ENCODE measurements around the gene FBF1. TPM values are rescaled to one million over a fixed set of nuclear protein-coding genes. Genes with fewer than 3 reads are reported as not detected.

The FBF1 gene
- total and polyA plus RNA-seq, 2 of the 8 experiments (the other 6 are each of a cell fraction or from before 2014, with no cell fraction given) = 8.1 to 13.1 TPM

- TF ChIP-seq, protein P1, sequence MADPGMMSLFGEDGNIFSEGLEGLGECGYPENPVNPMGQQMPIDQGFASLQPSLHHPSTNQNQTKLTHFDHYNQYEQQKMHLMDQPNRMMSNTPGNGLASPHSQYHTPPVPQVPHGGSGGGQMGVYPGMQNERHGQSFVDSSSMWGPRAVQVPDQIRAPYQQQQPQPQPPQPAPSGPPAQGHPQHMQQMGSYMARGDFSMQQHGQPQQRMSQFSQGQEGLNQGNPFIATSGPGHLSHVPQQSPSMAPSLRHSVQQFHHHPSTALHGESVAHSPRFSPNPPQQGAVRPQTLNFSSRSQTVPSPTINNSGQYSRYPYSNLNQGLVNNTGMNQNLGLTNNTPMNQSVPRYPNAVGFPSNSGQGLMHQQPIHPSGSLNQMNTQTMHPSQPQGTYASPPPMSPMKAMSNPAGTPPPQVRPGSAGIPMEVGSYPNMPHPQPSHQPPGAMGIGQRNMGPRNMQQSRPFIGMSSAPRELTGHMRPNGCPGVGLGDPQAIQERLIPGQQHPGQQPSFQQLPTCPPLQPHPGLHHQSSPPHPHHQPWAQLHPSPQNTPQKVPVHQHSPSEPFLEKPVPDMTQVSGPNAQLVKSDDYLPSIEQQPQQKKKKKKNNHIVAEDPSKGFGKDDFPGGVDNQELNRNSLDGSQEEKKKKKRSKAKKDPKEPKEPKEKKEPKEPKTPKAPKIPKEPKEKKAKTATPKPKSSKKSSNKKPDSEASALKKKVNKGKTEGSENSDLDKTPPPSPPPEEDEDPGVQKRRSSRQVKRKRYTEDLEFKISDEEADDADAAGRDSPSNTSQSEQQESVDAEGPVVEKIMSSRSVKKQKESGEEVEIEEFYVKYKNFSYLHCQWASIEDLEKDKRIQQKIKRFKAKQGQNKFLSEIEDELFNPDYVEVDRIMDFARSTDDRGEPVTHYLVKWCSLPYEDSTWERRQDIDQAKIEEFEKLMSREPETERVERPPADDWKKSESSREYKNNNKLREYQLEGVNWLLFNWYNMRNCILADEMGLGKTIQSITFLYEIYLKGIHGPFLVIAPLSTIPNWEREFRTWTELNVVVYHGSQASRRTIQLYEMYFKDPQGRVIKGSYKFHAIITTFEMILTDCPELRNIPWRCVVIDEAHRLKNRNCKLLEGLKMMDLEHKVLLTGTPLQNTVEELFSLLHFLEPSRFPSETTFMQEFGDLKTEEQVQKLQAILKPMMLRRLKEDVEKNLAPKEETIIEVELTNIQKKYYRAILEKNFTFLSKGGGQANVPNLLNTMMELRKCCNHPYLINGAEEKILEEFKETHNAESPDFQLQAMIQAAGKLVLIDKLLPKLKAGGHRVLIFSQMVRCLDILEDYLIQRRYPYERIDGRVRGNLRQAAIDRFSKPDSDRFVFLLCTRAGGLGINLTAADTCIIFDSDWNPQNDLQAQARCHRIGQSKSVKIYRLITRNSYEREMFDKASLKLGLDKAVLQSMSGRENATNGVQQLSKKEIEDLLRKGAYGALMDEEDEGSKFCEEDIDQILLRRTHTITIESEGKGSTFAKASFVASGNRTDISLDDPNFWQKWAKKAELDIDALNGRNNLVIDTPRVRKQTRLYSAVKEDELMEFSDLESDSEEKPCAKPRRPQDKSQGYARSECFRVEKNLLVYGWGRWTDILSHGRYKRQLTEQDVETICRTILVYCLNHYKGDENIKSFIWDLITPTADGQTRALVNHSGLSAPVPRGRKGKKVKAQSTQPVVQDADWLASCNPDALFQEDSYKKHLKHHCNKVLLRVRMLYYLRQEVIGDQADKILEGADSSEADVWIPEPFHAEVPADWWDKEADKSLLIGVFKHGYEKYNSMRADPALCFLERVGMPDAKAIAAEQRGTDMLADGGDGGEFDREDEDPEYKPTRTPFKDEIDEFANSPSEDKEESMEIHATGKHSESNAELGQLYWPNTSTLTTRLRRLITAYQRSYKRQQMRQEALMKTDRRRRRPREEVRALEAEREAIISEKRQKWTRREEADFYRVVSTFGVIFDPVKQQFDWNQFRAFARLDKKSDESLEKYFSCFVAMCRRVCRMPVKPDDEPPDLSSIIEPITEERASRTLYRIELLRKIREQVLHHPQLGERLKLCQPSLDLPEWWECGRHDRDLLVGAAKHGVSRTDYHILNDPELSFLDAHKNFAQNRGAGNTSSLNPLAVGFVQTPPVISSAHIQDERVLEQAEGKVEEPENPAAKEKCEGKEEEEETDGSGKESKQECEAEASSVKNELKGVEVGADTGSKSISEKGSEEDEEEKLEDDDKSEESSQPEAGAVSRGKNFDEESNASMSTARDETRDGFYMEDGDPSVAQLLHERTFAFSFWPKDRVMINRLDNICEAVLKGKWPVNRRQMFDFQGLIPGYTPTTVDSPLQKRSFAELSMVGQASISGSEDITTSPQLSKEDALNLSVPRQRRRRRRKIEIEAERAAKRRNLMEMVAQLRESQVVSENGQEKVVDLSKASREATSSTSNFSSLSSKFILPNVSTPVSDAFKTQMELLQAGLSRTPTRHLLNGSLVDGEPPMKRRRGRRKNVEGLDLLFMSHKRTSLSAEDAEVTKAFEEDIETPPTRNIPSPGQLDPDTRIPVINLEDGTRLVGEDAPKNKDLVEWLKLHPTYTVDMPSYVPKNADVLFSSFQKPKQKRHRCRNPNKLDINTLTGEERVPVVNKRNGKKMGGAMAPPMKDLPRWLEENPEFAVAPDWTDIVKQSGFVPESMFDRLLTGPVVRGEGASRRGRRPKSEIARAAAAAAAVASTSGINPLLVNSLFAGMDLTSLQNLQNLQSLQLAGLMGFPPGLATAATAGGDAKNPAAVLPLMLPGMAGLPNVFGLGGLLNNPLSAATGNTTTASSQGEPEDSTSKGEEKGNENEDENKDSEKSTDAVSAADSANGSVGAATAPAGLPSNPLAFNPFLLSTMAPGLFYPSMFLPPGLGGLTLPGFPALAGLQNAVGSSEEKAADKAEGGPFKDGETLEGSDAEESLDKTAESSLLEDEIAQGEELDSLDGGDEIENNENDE (IDR thresholded peaks at IDR 0.05; ENCODE audit: insufficient replicate concordance, low read length) = no peak
- TF ChIP-seq KDM1A (IDR thresholded peaks at IDR 0.05; ENCODE audit: borderline replicate concordance, low read length) (no peak), ATF3 (IDR thresholded peaks at IDR 0.05; ENCODE audit: insufficient read depth, low read depth, low read length) (peak; percentile 81), RBBP5 (IDR thresholded peaks at IDR 0.05; ENCODE audit: borderline replicate concordance, low read depth, low read length) (no peak), MAFK (IDR thresholded peaks at IDR 0.05; ENCODE audit: low read depth, low read length) (no peak), EGR1 (IDR thresholded peaks at IDR 0.05; ENCODE audit: borderline replicate concordance, low read depth, low read length) (no peak; the same call in 1 of the 2 replicates), RAD21 (IDR thresholded peaks at IDR 0.05 in 1 of 2, conservative IDR thresholded peaks at IDR 0.05 in 1 of 2; ENCODE audit: low read depth in 2 of 2, low read length in 2 of 2) (0 out of 4 replicates have a peak, but pooled peaks of 1 of the 2 experiments have one; percentile 8), EP300 (IDR thresholded peaks at IDR 0.05; ENCODE audit: borderline replicate concordance in 1 of 2, low read depth in 2 of 2, low read length in 2 of 2) (no peak)
Measured at GRCh38 chr17:75978938-75979704, 38.3 kb upstream of the FBF1 start, which contains the start of the genes ACOX1 and TEN1 (continued).
